Kasumi-1 (cell line): ENCODE results near the gene ZNF688.
"Not testable (repeated sequence)": the region's sequence is repeated elsewhere in the genome, so short reads cannot be mapped to it uniquely, and the experiment has no call there.

ENCODE experiments used
- DNase-seq, 2 experiments: peaks; one replicate each; lab custom pipeline; 2025; lab: John Stamatoyannopoulos, UW

ZNF688 gene

DNA sequence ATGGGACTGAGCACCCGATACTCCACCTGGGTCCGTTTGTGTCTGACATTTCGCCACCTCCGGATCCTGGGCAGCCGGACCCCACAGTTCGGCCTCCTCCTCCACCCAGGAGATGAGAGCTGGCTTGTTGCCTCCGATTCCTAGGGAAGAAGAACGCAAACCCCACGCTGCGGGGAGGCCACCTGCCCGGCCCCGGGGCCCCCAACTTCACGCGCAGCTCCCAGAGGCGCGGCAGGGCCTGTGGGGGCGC lies 13.9 kb downstream of the ZNF688 start:
- DNase-seq: no peak

DNA sequence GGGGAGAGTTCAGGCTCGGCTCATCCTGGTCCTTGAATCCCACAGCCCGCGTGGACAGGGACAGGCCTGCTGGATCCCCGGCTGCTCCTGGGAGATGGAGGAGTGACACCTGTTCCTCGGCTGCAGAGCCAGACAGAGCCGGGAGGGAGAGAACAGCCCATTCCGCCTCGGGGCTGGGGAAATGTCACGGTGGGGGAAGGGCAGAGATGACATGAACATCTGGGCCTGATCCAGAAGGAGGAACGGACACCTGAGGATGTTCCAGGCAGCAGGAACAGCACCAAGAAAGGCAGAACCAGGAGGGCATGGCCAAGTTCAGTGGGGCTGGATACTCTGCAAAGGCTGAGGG lies 15.4 kb downstream of the ZNF688 start:
- DNase-seq: no peak

DNA sequence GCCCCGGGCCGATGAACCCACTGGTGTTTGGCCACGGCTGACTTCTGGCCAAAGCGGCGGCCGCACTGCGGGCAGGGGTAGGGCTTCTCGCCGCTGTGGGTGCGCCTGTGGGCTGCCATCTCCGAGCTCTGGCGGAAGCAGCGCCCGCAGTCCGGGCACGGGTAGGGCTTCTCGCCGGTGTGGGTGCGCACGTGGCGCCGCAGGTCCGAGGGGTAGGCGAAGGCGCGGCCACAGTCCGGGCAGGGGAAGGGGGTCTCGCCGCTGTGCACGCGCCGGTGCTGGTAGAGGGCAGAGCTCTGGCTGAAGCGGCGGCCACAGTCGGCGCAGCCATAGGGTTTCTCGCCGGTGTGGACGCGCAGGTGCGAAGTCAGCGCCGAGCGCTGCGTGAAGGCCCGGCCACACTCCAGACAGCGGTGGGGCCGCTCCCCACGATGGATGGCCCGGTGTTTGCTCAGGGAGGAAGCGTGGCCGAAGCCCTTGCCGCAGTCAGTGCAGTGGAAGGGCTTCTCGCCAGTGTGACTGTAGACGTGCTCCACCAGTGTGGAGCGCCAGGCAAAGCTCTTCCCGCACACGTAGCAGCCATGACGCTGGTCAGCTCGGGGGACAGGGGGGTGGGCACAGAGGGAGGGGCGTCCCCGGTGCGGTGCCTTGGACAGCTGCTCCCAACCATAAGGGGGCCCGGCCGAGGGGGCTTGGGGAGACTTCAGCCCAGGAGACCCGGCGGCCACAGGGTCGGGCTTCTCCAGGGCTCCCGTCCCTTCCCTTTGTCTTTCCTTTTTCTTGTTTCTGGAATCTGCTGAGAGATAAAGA lies 16.0 kb downstream of the ZNF688 start:
- DNase-seq: no peak

DNA sequence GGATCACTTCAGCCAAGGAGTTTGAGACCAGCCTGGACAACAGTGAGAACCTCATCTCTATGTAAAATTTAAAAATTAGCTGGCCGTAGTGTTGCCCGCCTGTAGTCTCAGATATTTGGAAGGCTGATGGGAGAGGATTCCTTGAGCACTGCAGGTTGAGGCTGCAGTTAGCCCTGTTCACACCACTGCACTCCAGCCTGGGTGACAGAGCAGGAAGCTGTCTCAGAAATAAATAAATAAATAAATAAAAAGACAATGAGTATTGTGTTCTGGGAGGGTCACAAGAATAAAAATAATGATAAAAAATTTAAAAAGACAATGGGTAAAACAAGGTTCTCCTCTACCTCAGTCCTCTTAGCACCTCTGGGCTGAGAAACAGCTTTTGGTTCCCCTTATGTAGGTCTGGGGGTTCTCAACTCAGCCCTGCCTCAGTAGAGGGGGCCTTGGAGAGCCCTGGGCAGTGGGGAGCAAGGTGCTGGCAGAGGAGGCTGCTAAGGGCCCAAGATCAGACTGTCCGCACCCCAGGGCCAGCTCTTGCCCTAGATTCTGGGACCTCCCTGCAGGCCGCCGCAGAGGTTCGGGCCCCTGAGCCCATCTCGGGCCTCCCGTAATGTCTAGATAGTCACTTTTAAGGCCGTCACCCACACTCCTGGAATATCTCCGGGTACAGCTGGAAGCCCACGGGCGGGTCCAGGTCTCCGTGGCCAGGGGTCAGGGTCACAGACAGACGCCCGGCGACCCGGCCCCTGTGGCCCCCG lies 16.8 kb downstream of the ZNF688 start:
- DNase-seq: no peak

DNA sequence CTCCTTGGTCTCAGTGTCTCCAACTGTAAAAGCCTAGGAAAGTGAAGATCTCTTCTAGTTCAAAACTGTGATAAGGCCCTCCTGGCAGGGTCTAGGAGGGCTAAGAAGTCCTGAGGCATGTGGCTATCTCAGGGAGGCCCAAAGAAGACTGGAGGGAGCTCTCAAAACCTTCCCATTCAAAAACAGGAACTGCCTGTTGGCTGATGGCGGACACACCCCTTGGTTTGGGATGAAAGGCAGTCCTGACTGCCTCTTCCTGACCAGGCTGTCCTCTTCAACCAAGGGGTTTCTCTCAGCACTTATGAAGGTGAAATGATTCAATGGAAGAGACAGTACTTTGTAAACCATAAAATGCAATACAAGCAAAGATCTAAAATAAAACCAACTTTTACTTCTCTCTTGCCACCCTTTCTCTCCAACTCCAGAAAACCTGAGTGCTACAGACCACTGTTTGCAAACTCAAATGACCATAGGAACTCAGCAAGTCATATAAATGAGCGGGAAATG lies 18.1 kb downstream of the ZNF688 start:
- DNase-seq: peak in 1 of 2 experiments; percentile 14

DNA sequence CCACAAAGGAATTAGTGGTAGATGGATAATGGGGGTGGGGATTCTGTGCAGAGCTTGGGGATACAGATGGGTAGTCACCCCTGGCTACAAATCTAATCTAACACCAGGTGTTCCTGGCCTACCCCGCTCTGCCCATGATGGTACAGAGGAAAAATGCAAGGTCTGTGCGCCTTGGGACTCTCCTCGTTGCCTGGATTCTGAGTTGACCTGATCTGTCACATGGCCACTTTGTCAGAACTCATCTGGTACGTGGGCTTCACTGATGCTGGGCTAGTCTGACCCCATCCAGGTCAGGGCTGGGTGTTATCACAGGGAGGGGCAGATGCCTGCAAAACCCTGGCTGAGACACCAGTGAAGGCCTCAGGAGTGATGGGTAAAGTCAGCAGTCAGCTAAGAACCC lies 18.6 kb downstream of the ZNF688 start:
- DNase-seq: no peak

DNA sequence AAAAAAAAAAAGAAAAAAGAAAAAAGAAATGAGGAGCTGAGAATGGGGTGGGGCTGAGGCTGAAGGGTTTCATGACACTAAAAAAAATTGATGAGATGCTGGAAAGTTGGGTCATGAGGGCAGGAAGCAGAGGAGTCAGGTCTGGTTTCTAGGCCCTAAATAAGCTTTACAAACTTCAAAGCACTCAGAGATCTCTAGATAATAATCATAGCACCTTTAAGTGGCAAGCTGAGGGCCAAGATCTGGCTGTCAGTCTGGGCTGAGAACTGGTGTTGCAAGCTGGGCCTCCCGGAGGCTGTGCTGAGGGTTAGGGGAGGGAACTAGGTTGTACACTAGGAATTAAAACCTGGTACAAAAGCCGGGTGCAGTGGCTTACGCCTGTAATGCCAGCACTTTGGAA lies 19.7 kb downstream of the ZNF688 start:
- DNase-seq: no peak

DNA sequence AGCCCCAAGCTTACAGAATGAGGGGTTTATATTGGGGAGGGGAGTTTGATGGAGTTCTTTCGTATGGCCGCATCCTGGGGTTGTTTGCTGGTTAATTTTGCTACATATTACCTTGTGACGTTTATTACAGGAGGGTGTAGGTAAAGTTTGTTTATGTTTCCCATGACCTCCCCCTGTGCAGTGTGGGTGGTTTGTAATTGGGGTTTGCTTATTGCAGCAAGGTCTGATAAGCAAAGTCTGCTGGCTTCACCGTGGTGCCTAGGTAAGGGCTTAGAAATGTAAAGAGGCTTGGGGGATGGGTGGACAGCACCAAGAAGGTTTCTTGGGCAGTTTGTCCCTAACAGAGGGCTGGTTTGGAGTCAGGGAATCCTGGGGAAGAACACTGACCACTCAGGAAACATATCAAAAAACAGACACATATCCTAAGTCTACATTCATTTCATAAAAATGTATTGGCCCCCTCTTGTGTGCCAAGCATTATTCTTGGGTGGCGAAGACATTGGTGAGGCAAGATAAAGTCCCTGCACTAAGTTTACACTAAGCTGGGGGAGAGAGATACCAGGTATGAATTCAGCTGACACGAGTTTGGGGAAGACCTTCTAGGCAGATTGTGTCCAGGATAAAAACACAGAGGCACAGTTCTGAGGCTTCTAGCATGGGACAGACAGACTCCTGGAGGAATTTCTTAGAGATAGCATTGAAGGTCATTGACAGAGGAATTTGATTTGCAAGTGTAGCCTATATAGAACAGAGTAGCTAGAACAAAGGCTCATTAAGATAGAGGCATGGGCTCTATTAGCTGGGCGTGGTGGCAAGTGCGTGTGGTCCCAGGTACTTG lies 22.9 kb downstream of the ZNF688 start:
- DNase-seq: no peak

DNA sequence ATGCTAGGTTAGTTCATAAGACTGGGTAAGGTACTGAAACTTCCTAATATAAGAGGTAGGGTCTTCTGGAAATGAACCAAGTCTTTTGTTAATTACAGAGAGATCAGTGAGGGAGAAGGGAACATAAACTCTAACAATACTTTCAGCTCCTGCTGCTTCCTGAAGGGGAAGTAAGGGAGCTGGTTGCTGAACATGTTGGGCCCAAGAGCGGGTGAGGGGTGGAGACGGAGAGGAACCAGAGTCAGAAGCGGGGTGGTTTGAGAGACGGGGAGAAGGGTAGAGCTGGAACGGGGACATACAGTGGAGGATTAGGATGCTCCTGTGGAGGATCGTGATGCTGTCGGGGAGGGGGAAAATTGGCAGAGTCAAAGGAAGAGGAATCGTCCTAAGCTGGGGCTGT lies 25.4 kb downstream of the ZNF688 start:
- DNase-seq: peak in 1 of 2 experiments; percentile 32

DNA sequence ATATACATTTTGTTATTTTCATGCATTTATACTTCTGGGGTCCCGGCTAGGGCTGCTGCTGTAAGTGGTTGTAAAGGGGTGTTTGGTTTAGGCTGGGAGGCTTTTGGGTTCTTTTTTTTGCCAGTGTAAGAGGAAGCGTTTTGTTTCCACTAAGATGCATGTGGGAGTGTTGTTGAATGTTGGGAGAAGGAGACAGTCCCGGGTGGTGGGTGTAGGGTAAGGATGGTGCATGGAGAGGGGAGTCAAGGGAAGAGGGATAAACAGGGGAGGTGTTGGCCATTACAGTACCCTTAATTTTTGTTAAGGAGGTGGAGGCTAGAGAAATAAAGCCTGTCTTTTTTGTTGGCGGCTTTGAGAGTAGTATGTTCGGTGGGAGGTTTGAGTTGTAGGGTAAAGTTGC lies 28.4 kb downstream of the ZNF688 start:
- DNase-seq: no peak

DNA sequence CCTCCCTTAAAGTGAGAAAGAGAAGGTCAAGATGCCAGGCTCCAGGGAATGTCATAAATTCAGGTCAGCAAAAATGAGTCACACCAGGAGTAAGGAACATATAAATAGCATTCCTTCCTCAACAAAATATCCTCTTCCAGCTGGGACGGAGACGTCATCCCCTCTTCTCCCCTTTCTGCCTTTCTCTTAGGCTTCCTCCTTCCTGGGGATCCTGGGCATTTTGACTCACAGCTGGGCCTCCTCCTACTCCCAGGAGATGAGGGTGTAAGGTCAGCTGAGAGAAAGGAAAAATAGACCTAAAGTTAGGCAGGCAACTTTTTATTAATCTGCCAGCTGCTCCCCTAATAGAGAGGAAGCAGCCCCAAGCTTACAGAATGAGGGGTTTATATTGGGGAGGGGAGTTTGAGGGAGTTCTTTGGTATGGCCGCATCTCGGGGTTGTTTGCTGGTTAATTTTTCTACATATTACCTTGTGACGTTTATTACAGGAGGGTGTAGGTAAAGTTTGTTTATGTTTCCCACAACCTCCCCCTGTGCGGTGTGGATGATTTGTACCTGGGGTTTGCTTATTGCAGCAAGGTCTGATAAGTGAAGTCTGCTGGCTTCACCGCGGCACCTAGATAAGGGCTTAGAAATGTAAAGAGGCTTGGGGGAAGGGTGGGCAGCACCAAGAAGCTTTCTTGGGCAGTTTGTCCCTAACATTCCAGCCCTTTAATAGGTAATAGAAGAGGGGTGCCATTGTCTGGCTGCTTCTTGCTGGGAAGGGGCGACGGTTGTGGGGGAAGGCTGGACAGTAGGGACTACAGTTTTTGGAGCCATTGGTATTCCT lies 29.8 kb downstream of the ZNF688 start:
- no peak for DNase-seq

DNA sequence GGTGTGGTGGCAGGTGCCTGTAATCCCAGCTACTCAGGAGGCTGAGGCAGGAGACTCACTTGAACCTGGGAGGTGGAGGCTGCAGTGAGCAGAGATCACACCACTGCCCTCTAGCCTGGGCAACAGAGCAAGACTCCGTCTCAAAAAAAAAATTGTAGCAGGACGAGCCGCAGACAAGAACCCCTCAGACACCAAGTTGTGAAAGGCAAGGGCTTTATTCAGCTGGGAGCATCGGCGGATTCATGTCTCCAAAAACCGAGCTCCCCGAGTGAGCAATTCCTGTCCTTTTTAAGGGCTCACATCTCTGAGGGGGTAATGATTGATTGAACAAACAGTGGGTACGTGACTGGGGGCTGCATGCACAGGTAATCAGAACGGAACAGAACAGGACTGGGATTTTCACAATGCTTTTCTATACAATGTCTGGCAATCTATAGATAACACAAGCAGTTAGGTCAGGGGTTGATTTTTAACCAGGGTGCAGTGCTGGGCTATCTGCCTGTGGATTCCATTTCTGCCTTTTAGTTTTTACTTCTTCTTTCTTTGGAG lies 30.5 kb downstream of the ZNF688 start:
- DNase-seq: not testable (repeated sequence)

DNA sequence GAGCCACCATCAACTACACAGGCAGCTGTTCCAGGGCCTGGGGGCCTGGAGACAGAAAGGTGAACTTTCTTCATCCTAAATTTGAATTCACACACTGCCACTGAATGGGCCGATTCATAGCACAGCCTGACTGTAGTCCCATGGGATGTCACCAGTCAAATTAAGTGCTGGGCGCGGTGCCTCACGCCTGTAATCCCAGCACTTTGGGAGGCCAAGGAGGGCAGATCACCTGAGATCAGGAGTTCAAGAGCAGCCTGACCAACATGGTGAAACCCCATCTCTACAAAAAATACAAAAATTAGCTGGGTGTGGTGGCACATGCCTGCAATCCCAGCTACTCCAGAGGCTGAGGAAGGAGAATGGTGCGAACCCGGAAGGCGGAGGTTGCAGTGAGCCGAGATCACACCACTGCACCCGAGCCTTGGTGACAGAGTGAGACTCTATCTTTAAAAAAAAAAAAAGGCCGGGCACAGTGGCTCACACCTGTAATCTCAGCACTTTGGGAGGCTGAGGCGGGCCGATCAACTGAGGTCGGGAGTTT lies 31.5 kb downstream of the ZNF688 start:
- DNase-seq: not testable (repeated sequence)

DNA sequence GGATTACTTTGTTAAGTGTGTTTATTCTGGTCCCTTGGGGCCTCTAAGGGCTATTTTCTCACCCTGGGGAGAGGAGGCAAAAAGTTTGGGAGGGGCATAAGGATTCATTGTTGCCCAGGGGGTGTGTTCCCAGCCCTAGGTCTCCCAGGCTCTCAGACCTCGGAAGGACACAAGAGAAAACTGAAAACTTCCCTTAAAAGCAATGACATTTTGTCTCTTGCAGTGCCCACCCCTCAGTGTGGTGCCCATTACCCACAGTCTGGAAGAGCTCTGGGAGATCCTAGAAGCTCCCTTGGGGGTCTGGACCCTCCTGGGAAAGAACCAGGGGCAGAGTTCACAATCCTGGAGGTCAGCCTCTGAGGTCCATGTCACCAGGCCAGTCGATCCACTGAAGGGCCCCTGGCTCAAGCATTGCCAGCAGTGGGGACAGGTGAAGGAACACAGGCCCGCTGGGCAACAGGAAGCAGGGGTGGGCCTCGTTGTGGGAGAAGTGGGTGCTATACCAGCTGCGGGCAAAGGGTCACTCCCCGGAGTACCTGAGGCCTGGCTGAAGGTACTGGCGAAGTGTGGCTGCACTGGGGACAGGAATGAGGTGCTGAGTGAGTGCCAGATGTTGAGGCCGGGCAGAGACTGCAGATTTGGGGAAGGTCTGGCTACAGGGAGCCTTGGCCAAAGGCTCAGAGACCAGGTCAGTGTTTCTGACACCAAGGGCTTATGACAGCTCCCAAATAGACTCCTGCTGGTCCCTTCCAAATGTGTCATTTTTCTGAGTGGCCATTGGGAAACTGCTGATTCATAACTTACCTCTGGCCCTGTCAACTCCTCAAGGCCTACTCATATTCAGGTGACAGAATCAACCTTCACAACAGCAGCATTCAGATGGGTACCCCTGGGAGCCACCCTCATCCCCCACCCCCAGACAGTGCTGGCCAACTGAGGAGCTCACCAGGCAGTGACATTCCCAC lies 32.2 kb downstream of the ZNF688 start:
- no peak for DNase-seq

DNA sequence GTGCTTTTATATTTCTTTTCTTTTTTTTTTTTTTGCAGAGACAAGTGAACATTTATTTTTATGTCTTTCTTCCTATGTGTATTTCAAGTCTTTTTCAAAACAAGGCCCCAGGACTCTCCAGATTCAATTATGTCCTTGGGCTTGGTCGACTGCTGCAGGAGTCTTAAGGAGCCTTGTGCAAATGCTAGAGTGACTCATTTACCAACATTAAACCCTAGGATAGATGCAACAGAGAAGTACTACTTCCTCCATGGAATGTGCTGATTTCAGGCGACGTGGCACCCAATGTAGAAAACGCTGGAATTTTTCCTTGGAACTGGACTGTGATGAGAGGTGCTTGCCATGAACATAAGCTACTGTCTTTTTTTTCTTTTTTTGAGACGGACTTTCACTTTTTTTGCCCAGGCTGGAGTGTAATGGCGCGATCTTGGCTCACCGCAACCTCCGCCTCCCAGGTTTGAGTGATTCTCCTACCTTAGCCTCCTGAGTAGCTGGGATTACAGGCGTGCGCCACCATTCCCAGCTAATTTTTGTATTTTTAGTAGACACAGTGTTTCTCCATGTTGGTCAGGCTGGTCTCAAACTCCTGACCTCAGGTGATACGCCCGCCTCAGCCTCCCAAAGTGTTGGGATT lies 35.0 kb downstream of the ZNF688 start:
- not testable (repeated sequence) for DNase-seq

DNA sequence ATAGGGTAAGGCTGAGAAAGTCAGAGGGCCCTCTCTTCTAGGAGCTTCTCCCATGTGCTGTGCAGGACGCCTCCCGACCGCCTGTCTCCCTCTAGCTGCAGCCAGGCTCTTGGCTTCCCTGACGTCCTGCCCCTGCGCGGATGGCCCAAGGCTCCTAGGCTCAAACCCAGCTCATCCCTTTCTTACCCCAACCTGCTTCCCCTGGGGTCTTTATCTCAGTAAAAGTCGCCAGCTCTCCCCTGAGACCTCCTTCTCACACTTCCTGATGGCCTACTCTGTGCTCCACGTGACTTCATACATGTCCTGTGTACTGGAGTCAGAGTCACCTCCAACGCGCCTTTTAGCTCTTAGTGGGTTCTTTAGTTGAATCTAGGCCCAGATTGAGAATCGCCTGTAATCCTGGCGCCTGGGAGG lies 35.7 kb downstream of the ZNF688 start:
- peak in 1 of 2 experiments; percentile 43 for DNase-seq

DNA sequence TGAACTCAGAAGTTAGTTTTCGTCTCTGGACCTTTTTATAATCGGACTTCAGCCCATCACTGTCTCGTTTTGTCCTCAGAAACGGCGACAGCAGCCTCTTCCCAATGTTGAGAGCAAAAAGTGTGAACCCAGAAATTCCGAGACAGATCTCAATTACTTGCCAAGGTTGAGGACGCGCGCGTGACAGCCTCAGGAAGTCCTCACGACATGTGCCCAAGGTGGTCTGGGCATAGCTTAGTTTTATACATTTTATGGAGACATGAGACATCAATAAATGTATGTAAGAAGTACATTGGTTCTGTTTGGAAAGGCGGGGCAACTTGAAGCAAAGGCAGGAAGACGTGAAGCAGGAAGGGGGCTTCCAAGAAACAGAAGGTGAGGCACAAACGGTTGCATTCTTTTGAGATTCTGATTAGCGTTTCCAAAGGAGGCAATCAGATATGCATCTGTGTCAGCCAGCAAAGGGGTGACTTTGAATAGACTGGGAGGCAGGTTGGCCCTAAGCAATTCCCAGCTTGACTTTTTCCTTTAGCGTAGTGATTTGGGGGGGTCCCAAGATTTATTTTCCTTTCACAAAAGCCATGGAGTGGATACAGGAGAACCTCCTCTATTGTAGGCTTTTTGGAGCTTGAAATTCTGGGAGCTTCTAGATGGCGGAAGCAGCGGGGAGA lies 36.3 kb downstream of the ZNF688 start:
- DNase-seq: peak in 1 of 2 experiments; percentile 37

DNA sequence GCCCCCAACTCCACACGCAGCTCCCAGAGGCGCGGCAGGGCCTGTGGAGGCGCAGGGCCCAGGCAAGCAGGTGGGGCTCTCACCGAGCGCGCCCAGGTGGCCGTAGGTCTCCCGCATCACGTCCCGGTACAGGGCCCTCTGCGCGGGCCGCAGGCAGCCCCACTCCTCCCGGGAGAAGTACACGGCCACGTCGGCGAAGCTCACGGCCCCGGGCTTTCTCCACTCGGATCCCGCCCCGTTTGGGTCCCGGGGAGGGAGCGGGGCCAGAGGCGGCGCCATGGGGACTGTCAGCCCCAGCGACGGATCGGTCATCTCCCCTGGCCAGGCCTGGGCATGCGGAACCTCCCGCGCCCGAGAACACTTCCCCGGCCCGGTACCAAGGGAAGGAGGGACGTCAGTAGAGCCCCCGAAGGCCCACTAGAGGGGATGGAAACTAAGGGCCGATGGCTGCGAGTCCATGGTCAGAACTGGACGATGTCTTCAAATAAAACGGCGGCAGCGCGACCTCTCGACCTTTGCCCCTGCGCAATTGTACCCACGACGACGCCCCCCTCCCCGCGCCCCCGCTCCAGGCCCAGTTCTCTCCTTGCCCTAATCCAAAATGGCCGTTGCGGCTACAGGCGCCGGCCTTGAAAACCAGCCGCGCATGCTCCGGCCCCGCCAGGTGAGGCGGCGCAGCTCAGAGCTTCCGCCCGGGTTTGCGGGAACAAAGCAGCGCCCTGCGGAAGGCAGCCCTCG lies 37.0 kb downstream of the ZNF688 start, which contains the start of gene ZNF747:
ZNF747 (minus strand) TSS at position 491 of the 738 bp plus-strand sequence; CDS start at position 312, 179 bp downstream.
- DNase-seq: peak; percentile 37 to 50
